OCI-M2 (cell line): ENCODE results near the gene LTK.

ENCODE experiments used
- DNase-seq: peaks from one replicate; lab custom pipeline; 2025; ENCODE audit not compliant: unreplicated experiment; lab: John Stamatoyannopoulos, UW

The LTK gene

GRCh38 chr15:41530363-41530956 lies 16.8 kb upstream of the LTK start:
- DNase-seq, result no peak

DNA sequence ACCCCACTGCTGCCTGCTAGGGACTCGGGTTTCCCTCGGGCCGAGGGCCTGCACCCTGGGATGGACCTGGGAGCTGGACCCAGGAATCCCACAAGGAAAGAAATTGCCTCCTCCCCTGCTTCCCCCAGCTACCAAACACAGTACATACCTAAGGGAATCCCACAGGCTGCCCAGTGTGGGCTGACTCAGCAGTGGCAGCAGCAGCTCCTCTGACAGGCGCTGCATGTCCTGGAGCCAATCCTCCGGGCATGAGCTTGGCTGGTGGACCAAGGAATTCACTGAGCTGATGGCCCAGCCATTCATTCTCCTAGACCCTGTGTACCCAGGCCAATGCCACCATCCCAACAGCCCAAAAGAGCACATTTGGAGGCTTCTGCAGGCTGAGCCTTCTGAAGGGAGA lies 9.5 kb upstream of the LTK start:
- DNase-seq, result no peak

DNA sequence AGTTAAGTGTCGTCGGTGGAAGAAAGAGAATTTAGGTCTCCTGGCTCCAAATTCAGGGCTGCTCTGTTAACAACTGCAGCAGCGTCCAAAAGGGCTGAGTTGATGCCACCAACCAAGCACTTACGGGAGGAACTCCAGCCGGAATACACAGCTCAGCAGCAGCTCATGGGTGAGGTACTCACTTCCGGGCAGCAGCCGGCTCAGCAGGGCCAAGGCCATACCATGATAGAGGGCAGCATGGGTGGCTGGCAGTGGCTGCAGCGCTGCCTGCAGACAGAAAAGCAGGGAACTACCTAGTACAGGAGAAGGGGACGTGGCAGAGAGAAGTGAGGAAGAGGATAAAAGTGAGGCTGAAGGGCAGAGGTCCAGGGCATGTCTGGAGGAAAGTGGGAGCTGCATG lies 8.0 kb upstream of the LTK start:
- DNase-seq, result no peak

GRCh38 chr15:41520636-41521035 lies 7.0 kb upstream of the LTK start:
- DNase-seq, result no peak

DNA sequence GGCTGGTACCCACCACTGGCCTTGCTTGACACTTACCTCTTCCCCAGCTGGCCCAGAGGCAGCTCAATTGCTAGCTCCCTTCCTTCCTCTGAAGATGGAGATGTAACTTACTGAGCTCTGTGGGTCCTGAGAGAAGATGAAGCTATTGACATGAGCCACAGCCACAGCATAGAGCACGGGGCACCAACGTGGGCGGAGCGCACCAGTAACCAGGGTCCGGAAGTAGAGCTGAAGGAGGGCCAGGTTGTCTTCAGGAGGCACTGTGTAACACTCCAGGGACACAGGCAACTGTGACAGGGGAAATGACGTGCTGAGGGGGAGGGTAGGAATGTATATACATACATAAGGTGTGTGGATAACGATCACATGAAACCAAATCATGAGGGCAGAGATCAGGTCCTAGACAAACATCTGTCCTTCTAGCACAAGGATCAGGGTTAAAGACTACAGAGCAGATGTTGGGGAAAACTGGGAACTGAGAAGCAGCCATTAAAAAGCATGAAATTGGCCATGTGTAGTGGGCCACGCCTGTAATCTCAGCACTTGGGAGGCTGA lies 4.3 kb upstream of the LTK start:
- DNase-seq, result no peak

- no peak for DNase-seq
These were observed 604 bp downstream of the LTK start for GRCh38 chr15:41512940-41513505.

DNA sequence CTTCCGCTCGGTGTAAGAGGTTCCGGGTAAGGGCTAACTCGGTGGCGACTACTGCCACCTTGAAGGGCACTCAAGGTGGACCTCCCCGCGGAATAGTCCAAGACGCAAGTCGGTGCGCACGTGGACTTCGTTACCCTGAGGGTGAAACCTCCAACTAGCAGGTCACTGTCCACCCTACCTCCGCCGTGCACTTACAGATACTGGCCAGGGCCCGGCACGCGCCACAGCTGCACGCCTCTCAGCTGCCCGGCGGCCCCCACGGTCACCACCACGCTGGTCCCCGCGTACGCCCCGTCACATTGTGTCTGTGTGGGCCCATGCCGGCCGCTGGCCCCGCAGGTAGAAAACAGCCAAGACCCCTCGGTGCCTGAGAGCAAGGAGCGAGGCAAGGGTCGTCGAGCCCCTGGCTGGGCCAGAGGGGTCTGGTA lies 1.1 kb downstream of the LTK start:
- DNase-seq, result no peak

DNA sequence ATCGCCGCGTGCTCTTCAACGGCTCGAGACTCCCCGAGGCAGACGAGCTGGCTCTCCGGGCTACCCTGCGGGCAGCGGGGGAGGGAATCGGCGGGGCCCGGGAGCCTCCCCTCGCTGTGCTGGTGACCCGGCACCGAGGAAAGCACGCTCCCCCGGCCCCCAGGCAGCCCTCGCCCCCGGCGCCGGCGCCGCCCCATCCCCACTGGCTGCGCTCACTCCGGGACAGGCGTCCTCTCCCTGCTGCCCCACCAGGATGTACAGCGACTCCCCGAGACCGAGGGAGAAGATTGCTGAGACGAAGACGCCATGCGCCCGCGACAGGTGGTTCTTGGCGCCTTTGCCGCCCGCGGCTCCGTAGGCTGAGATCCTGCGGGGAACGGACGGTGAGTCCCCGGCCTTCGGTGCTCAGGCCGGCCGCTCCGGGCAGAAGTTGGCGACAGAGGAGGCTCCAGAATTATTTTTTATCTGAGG lies 1.7 kb downstream of the LTK start:
- no peak for DNase-seq

- no peak for DNase-seq
These were observed 2.2 kb downstream of the LTK start for GRCh38 chr15:41511331-41511898.

DNA sequence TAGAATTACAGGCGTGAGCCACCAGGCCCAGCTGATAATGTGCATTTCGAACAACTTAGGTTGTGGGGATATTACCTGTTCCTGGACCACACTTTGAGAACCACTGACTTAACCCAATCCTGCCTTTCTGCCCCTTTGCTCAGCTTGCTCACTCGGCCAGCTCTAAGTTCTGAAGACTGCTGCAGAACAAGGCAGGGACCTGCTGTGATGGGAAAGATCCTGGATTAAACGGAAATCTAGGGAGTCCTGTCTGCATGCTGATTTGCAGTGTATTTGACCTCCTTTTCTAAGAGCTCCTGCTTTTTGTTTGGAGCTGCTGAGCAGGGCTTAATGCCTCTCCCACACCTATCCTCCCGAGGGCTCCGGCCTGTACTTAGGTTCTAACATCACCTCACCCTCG lies 2.9 kb downstream of the LTK start:
- no peak for DNase-seq

GRCh38 chr15:41507820-41508290 lies 5.8 kb downstream of the LTK start:
- no peak for DNase-seq

GRCh38 chr15:41506796-41507341 lies 6.8 kb downstream of the LTK start:
- DNase-seq, result no peak

- no peak for DNase-seq
These were observed 7.9 kb downstream of the LTK start for GRCh38 chr15:41505776-41506175.

GRCh38 chr15:41504751-41505492 lies 8.7 kb downstream of the LTK start:
- DNase-seq, result no peak

GRCh38 chr15:41503669-41504010 lies 10.0 kb downstream of the LTK start:
- no peak for DNase-seq

- no peak for DNase-seq
These were observed 10.6 kb downstream of the LTK start for GRCh38 chr15:41502795-41503668.

- DNase-seq, result no peak
These were observed 11.5 kb downstream of the LTK start for GRCh38 chr15:41501931-41502794.

- no peak for DNase-seq
These were observed 12.3 kb downstream of the LTK start for GRCh38 chr15:41501191-41501917.
